Stimulated activated CD4-positive, alpha-beta T cell treated with anti-CD3 and anti-CD28 coated beads, Interleukin-2, amount 100 ng/mL, for 48 hours (primary cell): ENCODE measurements around the gene ZSWIM4.
"Not testable (repeated sequence)": the region's sequence is repeated elsewhere in the genome, so short reads cannot be mapped to it uniquely, and the experiment has no call there.

Source experiments
- DNase-seq, 2 donors: peaks; one replicate each; pipeline ENCODE4 v3.0.0-alpha.2; 2020

ZSWIM4 gene

GRCh38 chr19:13851734-13852114 lies 56.5 kb downstream of the ZSWIM4 start:
- DNase-seq = not testable (repeated sequence)

GRCh38 chr19:13852171-13852707 lies 57.0 kb downstream of the ZSWIM4 start:
- not testable (repeated sequence) for DNase-seq

- no peak for DNase-seq
Measured at GRCh38 chr19:13856497-13856896, 61.3 kb downstream of the ZSWIM4 start.

GRCh38 chr19:13859361-13859880 lies 64.2 kb downstream of the ZSWIM4 start:
- no peak for DNase-seq

GRCh38 chr19:13860679-13861391 lies 65.6 kb downstream of the ZSWIM4 start:
- no peak for DNase-seq

GRCh38 chr19:13861392-13861713 lies 66.1 kb downstream of the ZSWIM4 start:
- DNase-seq = no peak

- peak; percentile 91 to 93 for DNase-seq
Measured at GRCh38 chr19:13861714-13862531, 66.7 kb downstream of the ZSWIM4 start.

- DNase-seq = no peak
Measured at GRCh38 chr19:13864046-13864666, 68.9 kb downstream of the ZSWIM4 start.

- no peak for DNase-seq
Measured at GRCh38 chr19:13864667-13865570, 69.7 kb downstream of the ZSWIM4 start.

- DNase-seq = no peak
Measured at GRCh38 chr19:13865571-13866462, 70.6 kb downstream of the ZSWIM4 start.

- DNase-seq = no peak
Measured at GRCh38 chr19:13866463-13867046, 71.3 kb downstream of the ZSWIM4 start.

GRCh38 chr19:13868663-13869062 lies 73.4 kb downstream of the ZSWIM4 start:
- DNase-seq = no peak

GRCh38 chr19:13869281-13869680 lies 74.0 kb downstream of the ZSWIM4 start:
- no peak for DNase-seq

- DNase-seq = no peak
Measured at GRCh38 chr19:13870873-13871272, 75.6 kb downstream of the ZSWIM4 start.

GRCh38 chr19:13872339-13872694 lies 77.1 kb downstream of the ZSWIM4 start:
- DNase-seq = no peak

- DNase-seq = no peak
Measured at GRCh38 chr19:13872695-13873389, 77.6 kb downstream of the ZSWIM4 start.

GRCh38 chr19:13873834-13874515 lies 78.7 kb downstream of the ZSWIM4 start:
- no peak for DNase-seq

- no peak for DNase-seq
Measured at GRCh38 chr19:13875824-13876223, 80.6 kb downstream of the ZSWIM4 start.

GRCh38 chr19:13876834-13877233 lies 81.6 kb downstream of the ZSWIM4 start, which contains the start of gene NANOS3:
TSS of gene NANOS3 (plus strand) at chr19:13877134. CDS start at chr19:13877249, 115 bp downstream.
- no peak for DNase-seq

GRCh38 chr19:13877303-13877702 lies 82.1 kb downstream of the ZSWIM4 start:
- no peak for DNase-seq
